ENCODE results near the gene SIN3A.
"Not testable (repeated sequence)": the region's sequence is repeated elsewhere in the genome, so short reads cannot be mapped to it uniquely, and the experiment has no call there.

SIN3A gene

DNA sequence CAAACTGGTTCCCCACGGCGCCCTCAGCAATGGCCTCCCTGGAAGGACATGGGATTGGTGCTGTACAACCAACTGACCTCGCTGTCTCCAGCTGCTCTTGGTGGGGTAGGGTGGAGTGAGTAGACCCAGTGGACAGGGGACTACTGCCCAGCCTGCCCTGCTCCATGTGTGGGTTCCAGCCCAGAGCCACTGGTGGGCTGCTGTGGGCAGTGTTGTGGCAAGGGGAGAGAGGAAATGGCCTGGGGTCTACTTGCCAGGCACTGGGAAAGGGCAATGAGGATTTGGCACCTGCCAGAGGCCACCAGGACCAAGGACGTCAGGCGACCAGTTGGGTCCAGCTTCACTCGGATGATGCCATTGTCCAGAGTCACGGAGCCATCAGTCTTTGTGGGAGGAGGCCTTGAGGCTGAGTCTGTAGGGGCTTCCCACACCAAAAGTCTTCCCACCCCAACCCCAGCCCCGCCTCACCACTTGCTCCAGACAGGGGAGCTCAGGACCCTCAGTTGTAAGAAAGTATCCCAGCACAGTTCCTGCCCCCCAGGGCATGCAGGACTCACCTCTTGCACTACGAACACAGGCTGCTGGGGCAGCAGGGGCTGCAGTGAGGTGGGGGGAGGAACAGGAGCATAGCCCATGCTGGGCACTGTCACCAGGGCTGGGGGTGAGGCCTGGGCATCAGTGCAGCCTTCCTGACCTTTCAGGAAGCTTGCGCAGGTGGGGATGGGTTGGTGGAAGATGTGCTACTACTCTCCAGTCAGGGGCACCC lies 92.5 kb downstream of the SIN3A start:
- DNase-seq (ENCODE audit: extremely low read depth in 1 of 2, low read depth in 1 of 2), result no peak

DNA sequence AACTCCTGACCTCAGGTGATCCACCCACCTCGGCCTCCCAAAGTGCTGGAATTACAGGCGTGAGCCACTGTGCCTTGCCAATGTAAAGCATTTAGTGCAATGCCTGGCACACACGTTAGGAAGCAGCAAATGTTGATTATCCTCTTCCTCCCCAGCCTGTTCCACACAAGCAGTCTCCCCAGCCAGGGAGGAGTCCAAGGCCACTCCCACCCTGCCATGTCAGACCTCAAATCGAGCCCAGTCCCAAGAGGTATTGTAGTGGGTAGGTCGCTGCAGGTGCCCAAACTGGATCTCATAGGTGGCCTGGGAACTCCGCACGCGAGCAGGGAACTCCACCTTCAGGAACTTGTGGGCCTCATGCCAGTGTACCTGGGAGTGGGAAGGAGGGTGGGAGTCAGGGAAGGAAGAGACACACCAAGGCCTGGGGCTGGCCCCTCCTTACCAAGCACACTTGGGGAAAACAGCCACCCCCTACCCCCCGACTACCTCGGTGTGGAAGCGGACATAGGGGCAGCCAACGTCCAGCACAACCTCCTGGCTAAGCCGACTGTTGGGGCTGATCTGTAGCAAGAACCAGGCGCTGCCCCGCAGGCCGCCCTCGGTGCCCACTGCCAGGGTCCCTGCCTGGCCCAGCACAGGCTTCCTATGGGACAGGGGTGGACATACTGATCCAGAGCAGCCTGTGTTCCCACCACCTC lies 93.4 kb downstream of the SIN3A start:
- no peak for DNase-seq (ENCODE audit: extremely low read depth in 1 of 2, low read depth in 1 of 2)

- no peak for DNase-seq (ENCODE audit: extremely low read depth in 1 of 2, low read depth in 1 of 2)
These were observed 95.0 kb downstream of the SIN3A start for GRCh38 chr15:75356517-75356916.

DNA sequence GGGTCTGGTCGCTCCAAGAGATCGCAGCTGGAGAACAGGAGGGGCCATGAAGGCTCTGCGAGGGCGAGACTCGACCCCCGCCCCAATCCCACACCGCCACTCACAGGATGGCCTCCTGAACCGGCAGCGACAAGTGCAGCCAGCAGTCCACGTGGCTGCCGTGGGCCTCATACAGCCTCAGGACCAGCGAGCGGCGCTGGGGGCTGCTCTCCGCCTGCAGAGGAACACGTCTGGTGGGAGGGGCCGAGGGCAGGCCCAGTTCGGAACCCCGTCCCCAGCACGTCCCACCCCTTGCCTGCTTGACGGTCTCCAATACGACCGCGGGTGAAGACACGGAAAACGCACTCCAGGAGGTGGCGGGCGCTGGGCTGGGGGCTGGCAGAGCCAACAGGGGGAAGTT lies 95.5 kb downstream of the SIN3A start:
- no peak for DNase-seq (ENCODE audit: extremely low read depth in 1 of 2, low read depth in 1 of 2)

GRCh38 chr15:75355369-75355768 lies 96.1 kb downstream of the SIN3A start:
- DNase-seq (ENCODE audit: extremely low read depth in 1 of 2, low read depth in 1 of 2), result no peak

DNA sequence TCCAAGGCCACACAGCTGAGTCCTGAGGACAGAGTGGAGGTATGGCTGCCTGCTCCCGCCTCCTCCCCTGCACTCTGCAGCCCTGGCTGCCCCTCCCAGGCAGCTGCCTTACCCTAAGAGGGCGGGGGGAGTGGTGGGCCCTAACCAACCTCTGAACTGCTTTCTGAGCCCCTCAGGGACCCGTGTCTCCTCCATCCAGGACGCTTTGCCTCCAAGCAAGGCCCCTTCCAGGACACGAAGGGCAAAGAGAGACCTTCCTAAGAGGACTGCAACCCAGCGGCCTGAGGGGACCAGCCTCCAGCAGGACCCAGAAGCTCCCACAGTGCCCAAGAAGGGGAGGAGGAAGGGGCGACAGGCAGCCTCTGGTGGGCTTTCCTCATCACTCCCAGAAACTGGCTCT lies 97.0 kb downstream of the SIN3A start:
- no peak for DNase-seq (ENCODE audit: extremely low read depth in 1 of 2, low read depth in 1 of 2)

- DNase-seq (ENCODE audit: extremely low read depth in 1 of 2, low read depth in 1 of 2), result no peak
These were observed 97.9 kb downstream of the SIN3A start for GRCh38 chr15:75353604-75354003.

- DNase-seq (ENCODE audit: extremely low read depth in 1 of 2, low read depth in 1 of 2), result no peak
These were observed 99.1 kb downstream of the SIN3A start for GRCh38 chr15:75352186-75353080.

DNA sequence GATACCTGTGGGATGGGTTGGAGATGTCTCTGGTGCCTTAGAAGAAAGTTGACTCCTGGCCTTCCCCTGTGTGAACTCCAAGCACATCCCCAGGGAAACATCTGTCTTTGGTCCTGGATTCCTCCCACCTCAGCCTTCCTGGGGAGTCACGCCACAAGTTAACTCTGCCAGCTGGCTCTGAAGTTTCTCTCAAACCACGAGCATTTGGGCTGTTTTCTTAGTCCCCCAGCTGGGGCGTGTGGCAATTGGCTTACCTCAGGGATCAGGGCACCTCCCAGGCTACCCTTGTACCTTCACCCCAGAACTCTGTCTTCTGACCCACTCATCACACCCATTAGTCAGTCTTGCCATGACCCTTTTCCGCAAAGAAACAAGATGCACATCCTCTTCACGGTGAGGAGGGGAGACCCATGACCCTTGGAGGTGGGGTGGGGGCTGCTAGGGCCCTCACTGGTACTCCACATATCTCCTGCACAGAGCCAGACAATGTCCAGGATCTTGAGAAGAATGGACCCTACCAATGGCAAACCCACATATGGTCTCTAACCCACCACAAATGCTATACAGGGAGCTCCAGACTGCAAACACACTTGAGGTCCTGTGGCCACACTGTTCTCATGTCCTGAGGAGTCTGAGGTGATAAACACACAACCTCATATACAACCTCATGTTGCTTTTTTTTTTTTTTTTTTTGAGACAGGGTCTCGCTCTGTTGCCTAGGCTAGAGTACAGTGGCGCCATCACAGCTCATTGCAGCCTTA lies 100.7 kb downstream of the SIN3A start:
- no peak for DNase-seq (ENCODE audit: extremely low read depth in 1 of 2, low read depth in 1 of 2)

DNA sequence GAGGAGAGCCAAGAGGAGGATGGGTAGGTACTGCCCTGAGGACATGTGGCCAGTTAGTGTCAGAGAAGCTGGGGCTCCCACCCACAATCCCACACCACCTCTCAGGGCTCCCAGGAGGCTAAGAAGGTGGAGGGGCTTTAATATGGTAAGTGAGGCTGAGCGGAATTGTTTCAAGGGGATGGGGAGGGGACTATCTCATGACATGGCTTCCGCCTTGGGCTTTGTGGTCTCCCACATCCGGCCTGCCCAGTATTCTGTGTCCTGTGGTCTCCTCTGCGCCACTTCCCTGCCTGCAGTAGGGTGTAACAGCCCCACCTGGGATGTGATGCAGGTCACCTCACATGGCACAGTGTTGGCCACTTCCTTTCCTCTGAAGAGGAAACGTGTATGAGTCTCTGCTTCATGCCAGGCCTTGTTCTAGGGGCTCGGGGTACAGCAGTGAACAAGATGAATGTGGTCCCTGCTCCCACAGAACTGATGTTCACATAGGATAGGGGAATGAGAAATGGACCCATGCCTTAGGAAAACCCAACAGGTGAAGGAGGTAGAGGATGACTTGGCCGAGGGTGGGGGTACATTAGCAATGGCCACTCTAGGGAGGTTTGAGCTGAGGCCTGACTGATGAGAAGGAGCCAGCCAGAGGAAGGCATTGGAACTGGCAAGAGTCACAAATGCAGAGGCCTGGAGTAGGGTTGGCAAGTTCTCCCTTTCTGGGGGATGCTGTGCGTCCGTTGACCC lies 101.5 kb downstream of the SIN3A start:
- peak; percentile 58 to 77 for DNase-seq (ENCODE audit: extremely low read depth in 1 of 2, low read depth in 1 of 2)

- not testable (repeated sequence) for DNase-seq (ENCODE audit: extremely low read depth in 1 of 2, low read depth in 1 of 2)
These were observed 102.2 kb downstream of the SIN3A start for GRCh38 chr15:75349351-75349669.

DNA sequence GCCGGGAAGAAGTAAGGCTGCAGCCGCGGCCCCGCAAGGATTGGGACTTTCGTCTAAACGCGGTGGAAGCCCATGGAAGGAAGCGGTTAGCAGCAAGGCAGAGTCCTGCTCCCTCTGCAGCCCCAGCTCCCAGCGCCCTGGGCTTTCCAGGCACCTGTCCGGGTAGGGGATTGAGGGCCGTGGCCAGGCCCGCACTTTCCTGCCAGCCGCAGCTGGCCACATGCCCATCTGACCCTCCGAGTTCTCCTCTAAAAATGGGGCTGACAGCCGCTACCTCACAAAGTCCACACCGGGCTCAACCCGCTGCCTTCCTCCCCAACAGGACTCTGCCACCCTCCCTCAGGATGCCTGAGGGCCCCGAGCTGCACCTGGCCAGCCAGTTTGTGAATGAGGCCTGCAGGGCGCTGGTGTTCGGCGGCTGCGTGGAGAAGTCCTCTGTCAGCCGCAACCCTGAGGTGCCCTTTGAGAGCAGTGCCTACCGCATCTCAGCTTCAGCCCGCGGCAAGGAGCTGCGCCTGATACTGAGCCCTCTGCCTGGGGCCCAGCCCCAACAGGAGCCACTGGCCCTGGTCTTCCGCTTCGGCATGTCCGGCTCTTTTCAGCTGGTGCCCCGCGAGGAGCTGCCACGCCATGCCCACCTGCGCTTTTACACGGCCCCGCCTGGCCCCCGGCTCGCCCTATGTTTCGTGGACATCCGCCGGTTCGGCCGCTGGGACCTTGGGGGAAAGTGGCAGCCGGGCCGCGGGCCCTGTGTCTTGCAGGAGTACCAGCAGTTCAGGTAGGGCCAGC lies 102.7 kb downstream of the SIN3A start:
- DNase-seq (ENCODE audit: extremely low read depth in 1 of 2, low read depth in 1 of 2), result no peak

DNA sequence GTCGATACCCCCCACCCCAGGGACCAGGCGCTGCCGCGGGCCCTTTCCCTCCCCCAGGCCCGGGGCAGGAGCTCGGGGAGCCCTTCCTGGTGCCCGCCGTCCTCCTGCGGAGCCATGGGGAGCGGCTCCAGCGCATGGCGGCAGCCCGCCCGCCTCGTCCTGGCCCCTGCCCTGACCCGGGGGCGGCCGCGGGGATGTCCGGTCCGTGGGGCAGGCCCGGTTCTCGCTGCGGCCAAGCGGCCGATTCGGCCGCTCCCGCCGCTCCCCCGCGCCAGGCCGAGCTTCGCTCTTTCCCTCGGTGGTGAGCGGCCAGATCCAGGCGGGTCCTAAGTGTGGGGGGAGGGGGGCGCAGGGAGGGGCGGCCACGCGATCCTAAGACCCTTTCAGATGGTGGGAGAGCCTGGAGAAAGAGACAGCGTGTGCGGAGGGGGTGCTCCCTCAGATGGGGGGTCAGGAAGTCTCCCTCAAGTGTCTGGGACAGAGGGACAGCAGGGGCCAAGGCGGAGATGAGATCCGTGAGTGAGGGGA lies 103.4 kb downstream of the SIN3A start:
- no peak for DNase-seq (ENCODE audit: extremely low read depth in 1 of 2, low read depth in 1 of 2)

- DNase-seq (ENCODE audit: extremely low read depth in 1 of 2, low read depth in 1 of 2), result no peak
These were observed 104.1 kb downstream of the SIN3A start for GRCh38 chr15:75347222-75348033.

DNA sequence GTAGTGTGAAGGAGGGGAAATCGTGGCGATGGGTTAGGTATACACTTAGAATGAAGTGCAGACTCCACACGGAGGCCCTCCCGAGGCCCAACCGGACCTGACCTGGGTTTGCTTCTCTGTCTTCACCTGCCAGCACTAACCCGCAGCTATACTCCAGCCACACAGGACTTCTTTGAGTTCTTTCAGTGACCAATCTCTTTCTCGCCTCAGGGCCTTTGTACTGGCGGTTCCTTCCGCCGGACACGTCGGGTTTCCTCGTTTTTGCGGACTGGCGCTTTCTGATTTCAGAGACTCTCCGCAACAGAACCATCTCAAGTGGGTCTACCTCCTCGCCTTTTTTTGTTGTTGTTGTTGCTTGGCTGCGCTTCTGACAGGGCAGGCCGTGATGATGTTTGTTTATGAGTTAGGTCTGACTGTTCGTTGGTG lies 104.7 kb downstream of the SIN3A start, which contains the start of gene NEIL1:
NEIL1 (plus strand) TSS at position 244 of the 426 bp plus-strand sequence. CDS start 1,867 bp downstream, outside the sequence.
- DNase-seq (ENCODE audit: extremely low read depth in 1 of 2, low read depth in 1 of 2), result no peak

DNA sequence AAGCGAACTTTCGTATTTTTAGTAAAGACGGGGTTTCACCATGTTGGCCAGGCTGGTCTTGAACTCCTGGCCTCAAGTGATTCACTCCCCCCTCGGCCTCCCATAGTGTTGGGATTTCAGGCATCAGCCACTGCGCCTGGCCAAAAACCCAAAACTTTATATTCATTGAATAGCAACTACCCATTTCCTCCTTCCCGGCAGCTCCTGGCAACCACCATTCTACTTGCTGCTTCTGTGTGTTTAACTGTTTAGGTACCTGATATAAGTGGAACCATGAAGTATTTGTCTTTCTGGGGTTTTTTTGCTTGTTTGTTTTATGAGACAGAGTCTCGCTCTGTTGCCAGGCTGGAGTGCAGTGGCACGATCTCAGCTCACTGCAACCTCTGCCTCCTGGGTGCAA lies 107.5 kb downstream of the SIN3A start:
- DNase-seq (ENCODE audit: extremely low read depth in 1 of 2, low read depth in 1 of 2), result not testable (repeated sequence)

DNA sequence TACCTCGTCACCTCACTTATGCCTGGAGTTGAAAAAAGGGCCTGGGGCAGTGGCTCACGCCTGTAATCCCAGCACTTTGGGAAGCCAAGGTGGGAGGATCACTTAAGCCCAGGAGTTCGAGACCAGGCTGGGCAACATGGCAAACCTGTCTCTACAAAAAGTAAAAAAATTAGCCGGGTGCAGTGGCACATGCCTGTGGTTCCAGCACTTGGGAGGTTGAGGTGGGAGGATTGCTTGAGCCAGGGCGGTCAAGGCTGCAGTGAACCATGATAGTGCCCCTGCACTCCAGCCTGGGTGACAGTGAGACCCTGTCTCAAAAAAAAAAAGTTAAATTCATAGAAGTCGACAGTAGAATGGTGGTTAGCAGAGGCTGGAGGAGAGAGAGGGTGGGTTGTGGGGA lies 109.3 kb downstream of the SIN3A start:
- no peak for DNase-seq (ENCODE audit: extremely low read depth in 1 of 2, low read depth in 1 of 2)

Measured in stimulated activated CD8-positive, alpha-beta memory T cell treated with anti-CD3 and anti-CD28 coated beads, Interleukin-7, amount 100 ng/mL, for 48 hours (primary cell).